Breast epithelium (tissue), 4 donors: Measurements from ENCODE around the gene VRK1. TPM values are rescaled to one million over a fixed set of nuclear protein-coding genes. Genes with fewer than 3 reads are reported as not detected.

Source experiments
- DNase-seq, 2 donors: peaks; one replicate each; pipeline ENCODE4 v3.0.0-alpha.2; 2019; ENCODE audit warnings: low spot score in 2 of 2
- H3K27ac ChIP-seq, 2 donors: fragments of 200-600 bp; sonication (generic) in 1 of 2; one replicate each; pipeline ENCODE4 v1.5.1; 2016 to 2019; ENCODE audit warnings: mild to moderate bottlenecking in 1 of 2
- H3K27me3 ChIP-seq, 2 donors: fragments of 200-600 bp; sonication (generic) in 1 of 2; one replicate each; pipeline versions ENCODE4 v1.5.1 to v1.6.0; 2017 to 2019; ENCODE audit warnings: control low read depth in 1 of 2, mild to moderate bottlenecking in 1 of 2
- H3K36me3 ChIP-seq: fragments of 200-600 bp; one replicate; pipeline ENCODE4 v1.5.1; 2019
- H3K4me1 ChIP-seq, 2 donors: fragments of 200-600 bp; sonication (generic); one replicate each; pipeline ENCODE4 v1.5.1; 2016 to 2019; ENCODE audit warnings: control low read depth in 1 of 2
- H3K4me3 ChIP-seq, 3 donors: fragments of 200-600 bp; sonication (generic); 1 replicate in 2 of 3; 2 replicates in 1 of 3; pipeline ENCODE4 v1.5.1; 2016 to 2019; ENCODE audit warnings: mild to moderate bottlenecking in 3 of 3, moderate library complexity in 2 of 3
- H3K9me3 ChIP-seq, 2 donors: fragments of 200-600 bp; sonication (generic) in 1 of 2; one replicate each; pipeline ENCODE4 v1.5.1; 2016 to 2019; ENCODE audit warnings: control low read depth in 1 of 2
- CTCF ChIP-seq, 3 donors: fragments of 450-650 bp; IDR thresholded peaks; one replicate each; pipeline ENCODE4 v1.5.1; 2016 to 2017; ENCODE audit warnings: antibody characterized with exemption in 3 of 3, mild to moderate bottlenecking in 3 of 3, moderate library complexity in 3 of 3
- POLR2A ChIP-seq: fragments of 450-650 bp; IDR thresholded peaks from one replicate; pipeline ENCODE4 v1.6.1; 2016; ENCODE audit warnings: antibody characterized with exemption, mild to moderate bottlenecking, moderate library complexity
- POLR2AphosphoS5 ChIP-seq, 3 donors: sonication (generic); formaldehyde crosslinking; IDR thresholded peaks; one replicate each; pipeline ENCODE4 v1.6.1; 2017; ENCODE audit warnings: antibody characterized with exemption in 3 of 3
- intact Hi-C: fragments of 100-400 bp; cut with DNase I; formaldehyde crosslinking; loops from one replicate; pipeline ENCODE4 v1.15.1; 2023; ENCODE audit warnings: low total_unique reads
- total RNA-seq, 3 donors: library from RNA; depleted of rRNA; stranded (reverse); fragments of >200 nt; gene quantifications; one replicate each; pipeline ENCODE4 v1.1.0, GENCODE V29; 2016

VRK1 gene
- total RNA-seq, 3 donors from 2014 or later: 13.1 to 19.9 (median 16.7) TPM

DNA sequence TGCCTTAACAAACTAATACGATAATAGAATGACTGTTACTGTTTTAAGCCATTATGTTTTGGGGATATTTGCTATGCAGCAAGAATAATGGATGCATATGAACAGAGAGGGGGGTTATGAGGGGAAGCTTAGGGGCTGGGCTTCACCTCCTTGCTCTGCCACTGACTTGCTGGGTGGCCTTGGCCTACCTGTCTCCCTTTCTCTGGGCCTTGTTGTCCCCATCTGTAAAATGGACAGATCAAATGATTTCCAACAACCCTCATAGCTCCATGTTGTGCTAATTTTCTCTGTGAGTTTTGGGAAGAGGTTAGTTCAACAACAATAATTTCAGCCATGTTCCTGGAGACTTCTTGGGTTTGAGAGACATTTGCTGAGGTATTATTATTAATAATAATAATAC is 119.6 kb downstream of the VRK1 start:
- Histone ChIP-seq H3K4me3 (no peak overlapping the region), H3K9me3 (peaks cover 0 to 6% of the 10 kb centered on the region in 2 donors), H3K27me3 (no peaks in the 10 kb centered on the region), H3K27ac (no peak overlapping the region), H3K36me3 (no peaks in the 10 kb centered on the region), H3K4me1 (no peaks in the 10 kb centered on the region)
- DNase-seq: no peak
- intact Hi-C loops: no loop called here
- TF ChIP-seq POLR2AphosphoS5 (IDR thresholded peaks at IDR 0.05): no peak
- no peak for TF ChIP-seq CTCF (IDR thresholded peaks at IDR 0.05)
- no peak for TF ChIP-seq POLR2A

DNA sequence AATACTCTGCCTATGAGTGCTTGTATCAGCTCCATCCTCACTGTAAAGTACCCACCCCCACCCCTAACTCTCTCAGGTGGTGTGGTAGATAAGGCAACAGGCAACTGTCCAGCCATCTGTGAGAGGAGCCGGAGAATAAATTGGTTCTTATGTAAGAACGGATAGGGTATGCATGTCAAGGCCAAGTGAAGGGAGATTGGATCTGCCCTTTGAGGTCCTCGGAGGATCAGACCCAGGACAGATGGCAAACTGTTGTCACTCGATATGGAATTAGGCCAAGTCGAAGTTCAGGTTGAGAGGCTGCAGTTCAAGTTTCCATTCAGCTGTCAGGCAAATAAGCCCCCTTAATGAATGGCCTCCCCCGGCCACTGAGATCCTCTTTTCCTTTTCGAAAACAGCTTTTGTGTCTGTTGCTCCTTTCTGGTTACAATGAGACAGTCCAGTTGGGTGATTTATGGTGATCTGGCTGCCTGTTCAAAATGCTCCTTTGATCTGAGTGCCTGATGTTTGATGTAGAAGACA is 120.3 kb downstream of the VRK1 start:
- Histone ChIP-seq H3K27ac (no peak overlapping the region), H3K36me3 (no peaks in the 10 kb centered on the region)
- intact Hi-C loops: no loop called here

GRCh38 chr14:96920023-96920422 is 122.8 kb downstream of the VRK1 start:
- peaks cover 0 to 11% of the 10 kb centered on the region in 2 donors for H3K9me3 ChIP-seq
- intact Hi-C loops: no loop called here
- H3K4me1 ChIP-seq: no peaks in the 10 kb centered on the region
- no peak overlapping the region for H3K27ac ChIP-seq
- TF ChIP-seq POLR2AphosphoS5 (IDR thresholded peaks at IDR 0.05) (no peak), CTCF (IDR thresholded peaks at IDR 0.05) (no peak)
- no peaks in the 10 kb centered on the region for H3K27me3 ChIP-seq
- H3K36me3 ChIP-seq: no peaks in the 10 kb centered on the region
- no peak for DNase-seq
- no peak overlapping the region for H3K4me3 ChIP-seq

More for the DNA sequence above, 120.3 kb downstream of the VRK1 start:
- Histone ChIP-seq H3K4me3 (no peak overlapping the region), H3K27me3 (no peaks in the 10 kb centered on the region), H3K9me3 (peaks cover 0 to 7% of the 10 kb centered on the region in 2 donors), H3K4me1 (no peaks in the 10 kb centered on the region)
- DNase-seq: no peak
- TF ChIP-seq POLR2AphosphoS5 (IDR thresholded peaks at IDR 0.05): no peak
- TF ChIP-seq POLR2A: no peak
- TF ChIP-seq CTCF (IDR thresholded peaks at IDR 0.05): no peak

DNA sequence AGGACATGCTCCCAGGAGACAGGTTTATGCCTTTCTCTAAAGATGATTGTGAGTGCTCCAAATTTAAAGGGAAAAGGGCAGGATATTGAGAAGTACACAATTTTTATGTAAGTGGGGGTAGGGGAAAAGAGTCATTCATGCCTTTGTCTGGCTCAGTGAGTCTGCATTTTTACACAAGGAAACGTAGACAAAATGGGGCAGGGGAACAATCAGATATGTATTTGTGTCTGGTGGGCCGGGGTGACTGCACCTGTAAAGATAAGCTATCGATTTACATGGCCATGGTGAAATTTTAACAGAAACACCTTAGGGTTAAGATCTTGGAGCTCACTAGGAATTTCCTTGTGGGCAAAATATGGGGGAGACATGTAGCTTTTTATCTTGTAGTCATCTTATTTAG is 123.6 kb downstream of the VRK1 start:
- Histone ChIP-seq H3K27me3 (no peaks in the 10 kb centered on the region), H3K4me1 (no peaks in the 10 kb centered on the region), H3K36me3 (no peaks in the 10 kb centered on the region), H3K27ac (no peak overlapping the region), H3K9me3 (peaks cover 0 to 11% of the 10 kb centered on the region in 2 donors), H3K4me3 (no peak overlapping the region)
- no peak for DNase-seq
- TF ChIP-seq CTCF (IDR thresholded peaks at IDR 0.05): no peak
- no peak for TF ChIP-seq POLR2A
- no peak for TF ChIP-seq POLR2AphosphoS5 (IDR thresholded peaks at IDR 0.05)
- intact Hi-C loops: no loop called here

DNA sequence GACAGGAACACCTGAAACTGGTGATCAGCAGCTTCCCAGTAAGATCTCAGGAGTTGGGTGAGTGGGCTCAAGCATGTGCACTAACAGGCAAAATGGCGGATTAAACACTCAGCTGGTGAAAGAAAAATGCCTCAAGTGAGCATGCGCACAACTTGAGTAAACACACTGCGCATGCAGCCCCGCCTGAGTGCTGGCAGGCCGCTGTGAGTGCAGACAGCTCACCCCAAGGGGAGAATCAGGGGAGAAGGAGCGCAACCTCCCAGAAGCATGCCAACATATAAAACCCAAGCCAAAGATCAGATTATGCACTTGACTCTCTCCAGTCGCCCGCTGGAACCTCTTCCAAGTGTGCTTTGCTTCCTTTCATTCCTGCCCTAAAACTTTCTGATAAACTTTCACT is 125.8 kb downstream of the VRK1 start:
- intact Hi-C loops: no loop called here
- no peak overlapping the region for H3K27ac ChIP-seq
- TF ChIP-seq POLR2AphosphoS5 (IDR thresholded peaks at IDR 0.05) (no peak), POLR2A (no peak), CTCF (IDR thresholded peaks at IDR 0.05) (no peak)

More for the DNA sequence above, 125.8 kb downstream of the VRK1 start:
- no peak overlapping the region for H3K4me3 ChIP-seq
- no peaks in the 10 kb centered on the region for H3K36me3 ChIP-seq
- H3K9me3 ChIP-seq: peaks cover 0 to 11% of the 10 kb centered on the region in 2 donors
- no peaks in the 10 kb centered on the region for H3K27me3 ChIP-seq
- no peaks in the 10 kb centered on the region for H3K4me1 ChIP-seq
- no peak for DNase-seq
